Activated naive CD8-positive, alpha-beta T cell (primary cell): ENCODE data around the gene WDR62.
A peak's percentile ranks its signal among the peaks of the same experiment; 100 is the strongest.
"Not testable (repeated sequence)": the region's sequence is repeated elsewhere in the genome, so short reads cannot be mapped to it uniquely, and the experiment has no call there.

Source experiments
- H3K27ac Mint-ChIP-seq: one replicate; pipeline ENCODE4 v1.8.0; 2021; ENCODE audit warnings: mixed read lengths
- H3K27me3 Mint-ChIP-seq: one replicate; pipeline ENCODE4 v1.8.0; 2021; ENCODE audit warnings: mixed read lengths
- H3K36me3 Mint-ChIP-seq: one replicate; pipeline ENCODE4 v1.8.0; 2021; ENCODE audit warnings: mixed read lengths
- H3K4me1 Mint-ChIP-seq: one replicate; pipeline ENCODE4 v1.8.0; 2021; ENCODE audit warnings: low read depth, mixed read lengths
- H3K4me3 Mint-ChIP-seq: one replicate; pipeline ENCODE4 v1.8.0; 2021; ENCODE audit warnings: mild to moderate bottlenecking, mixed read lengths
- H3K9me3 Mint-ChIP-seq: one replicate; pipeline ENCODE4 v1.8.0; 2021; ENCODE audit warnings: low read depth, mixed read lengths

WDR62 gene

DNA sequence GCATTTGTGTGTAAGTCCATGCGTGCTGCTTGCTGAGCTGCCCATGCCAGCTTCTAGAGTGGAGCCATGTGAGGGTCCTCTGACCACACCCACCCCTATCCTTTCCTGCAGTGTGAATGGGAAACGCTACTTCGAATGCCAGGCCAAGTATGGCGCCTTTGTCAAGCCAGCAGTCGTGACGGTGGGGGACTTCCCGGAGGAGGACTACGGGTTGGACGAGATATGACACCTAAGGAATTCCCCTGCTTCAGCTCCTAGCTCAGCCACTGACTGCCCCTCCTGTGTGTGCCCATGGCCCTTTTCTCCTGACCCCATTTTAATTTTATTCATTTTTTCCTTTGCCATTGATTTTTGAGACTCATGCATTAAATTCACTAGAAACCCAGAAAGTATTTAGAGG is 70.9 kb downstream of the WDR62 start:
- Mint-ChIP-seq H3K27me3 (no peaks in the 10 kb centered on the region), H3K9me3 (no peaks in the 10 kb centered on the region), H3K4me1 (peaks cover 10% of the 10 kb centered on the region), H3K36me3 (peaks cover 2% of the 10 kb centered on the region), H3K4me3 (no peak overlapping the region), H3K27ac (peak overlapping the region; percentile 70)

- H3K27me3 Mint-ChIP-seq = no peaks in the 10 kb centered on the region
- no peaks in the 10 kb centered on the region for H3K9me3 Mint-ChIP-seq
- H3K36me3 Mint-ChIP-seq = no peaks in the 10 kb centered on the region
Measured at GRCh38 chr19:36128392-36128736, 73.7 kb downstream of the WDR62 start.

GRCh38 chr19:36131221-36131620 is 76.5 kb downstream of the WDR62 start:
- H3K27me3 Mint-ChIP-seq, H3K36me3 Mint-ChIP-seq, H3K4me3 Mint-ChIP-seq, H3K9me3 Mint-ChIP-seq, H3K27ac Mint-ChIP-seq: not testable (repeated sequence)
- H3K4me1 Mint-ChIP-seq = peaks cover 26% of the 10 kb centered on the region

More at GRCh38 chr19:36128392-36128736, 73.7 kb downstream of the WDR62 start:
- Mint-ChIP-seq H3K27ac (peak overlapping the region; percentile 100), H3K4me3 (peak overlapping the region; percentile 92), H3K4me1 (peaks cover 24% of the 10 kb centered on the region)

DNA sequence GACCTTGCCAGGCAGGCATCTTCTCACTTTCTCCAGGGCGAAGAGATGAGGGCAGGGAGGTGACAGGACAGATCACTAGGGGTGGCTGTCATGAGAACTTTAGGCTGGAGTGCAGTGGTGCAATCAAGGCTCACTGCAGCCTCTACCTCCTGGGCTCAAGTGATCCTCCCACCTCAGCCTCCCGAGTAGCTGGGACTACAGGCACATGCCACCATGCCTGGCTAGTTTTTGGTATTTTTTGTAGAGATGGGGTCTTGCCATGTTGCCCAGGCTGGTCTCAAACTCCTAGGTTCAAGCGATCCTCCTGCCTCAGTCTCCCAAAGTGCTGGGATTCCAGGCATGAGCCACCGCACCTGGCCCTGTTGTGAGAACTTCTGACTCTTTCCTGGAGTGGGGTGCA is 80.2 kb downstream of the WDR62 start:
- H3K4me3 Mint-ChIP-seq, H3K27ac Mint-ChIP-seq, H3K9me3 Mint-ChIP-seq, H3K36me3 Mint-ChIP-seq, H3K27me3 Mint-ChIP-seq: not testable (repeated sequence)
- H3K4me1 Mint-ChIP-seq = peaks cover 18% of the 10 kb centered on the region

- Mint-ChIP-seq H3K27me3 (no peaks in the 10 kb centered on the region), H3K9me3 (no peaks in the 10 kb centered on the region), H3K4me1 (peaks cover 22% of the 10 kb centered on the region), H3K36me3 (peaks cover 4% of the 10 kb centered on the region), H3K4me3 (no peak overlapping the region), H3K27ac (no peak overlapping the region)
Measured at GRCh38 chr19:36136964-36137686, 82.4 kb downstream of the WDR62 start.

DNA sequence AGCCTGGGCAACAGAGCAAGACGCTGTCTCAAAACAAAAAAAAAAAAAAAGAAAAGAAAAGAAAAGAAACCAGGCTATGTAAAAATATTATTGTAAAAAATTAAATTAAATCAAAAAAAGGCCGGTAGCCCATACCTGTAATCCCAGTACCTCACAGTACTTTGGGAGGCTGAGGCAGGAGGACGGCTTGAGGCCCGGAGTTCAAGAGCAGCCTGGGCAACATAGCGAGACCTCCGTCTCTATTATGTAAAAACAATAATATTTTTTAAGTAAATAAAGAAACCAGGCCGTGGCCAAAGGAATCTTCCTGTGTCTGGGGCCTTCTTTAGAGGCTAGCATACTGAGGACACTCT is 84.4 kb downstream of the WDR62 start:
- Mint-ChIP-seq H3K4me3 (peak overlapping the region; percentile 94), H3K4me1 (peaks cover 11% of the 10 kb centered on the region), H3K27me3 (no peaks in the 10 kb centered on the region), H3K27ac (peak overlapping the region; percentile 91), H3K36me3 (peaks cover 4% of the 10 kb centered on the region), H3K9me3 (no peaks in the 10 kb centered on the region)

DNA sequence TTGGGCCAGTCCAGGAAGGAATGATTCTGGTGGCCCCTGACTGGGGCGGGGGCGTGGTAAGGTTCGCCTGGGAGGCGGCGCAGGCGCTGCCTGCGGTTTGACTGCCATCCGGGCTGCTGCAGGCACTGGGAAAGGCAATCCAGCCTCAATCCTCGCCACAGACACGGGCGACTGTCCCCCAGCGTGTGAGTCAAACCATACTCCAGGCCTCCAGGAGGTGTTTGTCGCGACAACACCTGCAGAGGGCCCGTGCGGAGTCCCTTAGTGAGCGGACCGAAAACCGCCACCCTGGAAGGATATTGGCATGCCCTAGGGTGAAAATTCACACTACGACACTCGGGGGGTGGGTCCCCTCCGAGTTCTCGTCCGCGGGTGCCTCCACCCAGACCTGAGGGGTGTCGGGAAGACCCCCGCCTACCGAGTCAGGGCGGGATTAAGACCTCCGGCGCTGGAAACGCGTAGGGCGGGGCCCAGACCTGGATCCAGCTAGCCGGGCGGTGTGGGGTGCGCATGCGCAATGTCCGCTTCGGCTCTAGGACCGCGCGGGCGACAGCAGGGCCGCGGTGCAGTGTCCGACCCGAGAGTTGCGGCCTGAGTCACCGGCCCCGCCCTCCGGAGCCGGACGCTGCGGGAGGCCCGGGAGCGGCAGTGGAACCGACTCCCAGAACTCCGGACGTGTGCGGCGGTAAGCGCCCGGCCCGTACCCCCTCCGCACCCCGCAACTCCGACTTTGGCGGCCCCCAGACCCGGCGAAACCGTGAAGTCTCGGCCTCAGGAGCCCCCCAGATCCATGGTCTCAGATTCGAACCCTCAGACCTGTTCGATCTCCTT is 85.0 kb downstream of the WDR62 start, which contains the start of gene CAPNS1:
Gene CAPNS1, plus strand, starts transcription at position 594 of the 831 bp plus-strand sequence. CDS start 946 bp downstream, outside the sequence.
- Mint-ChIP-seq H3K36me3 (peaks cover 4% of the 10 kb centered on the region), H3K9me3 (no peaks in the 10 kb centered on the region), H3K27me3 (no peaks in the 10 kb centered on the region), H3K4me3 (peak within 1 kb of the TSS; percentile 94), H3K27ac (peak within 1 kb of the TSS; percentile 91), H3K4me1 (peaks cover 11% of the 10 kb centered on the region)

- Mint-ChIP-seq H3K4me3 (peak overlapping the region; percentile 94), H3K9me3 (no peaks in the 10 kb centered on the region), H3K36me3 (peaks cover 4% of the 10 kb centered on the region), H3K27ac (peak overlapping the region; percentile 91), H3K4me1 (peaks cover 11% of the 10 kb centered on the region), H3K27me3 (no peaks in the 10 kb centered on the region)
Measured at GRCh38 chr19:36140304-36141038, 85.8 kb downstream of the WDR62 start.

DNA sequence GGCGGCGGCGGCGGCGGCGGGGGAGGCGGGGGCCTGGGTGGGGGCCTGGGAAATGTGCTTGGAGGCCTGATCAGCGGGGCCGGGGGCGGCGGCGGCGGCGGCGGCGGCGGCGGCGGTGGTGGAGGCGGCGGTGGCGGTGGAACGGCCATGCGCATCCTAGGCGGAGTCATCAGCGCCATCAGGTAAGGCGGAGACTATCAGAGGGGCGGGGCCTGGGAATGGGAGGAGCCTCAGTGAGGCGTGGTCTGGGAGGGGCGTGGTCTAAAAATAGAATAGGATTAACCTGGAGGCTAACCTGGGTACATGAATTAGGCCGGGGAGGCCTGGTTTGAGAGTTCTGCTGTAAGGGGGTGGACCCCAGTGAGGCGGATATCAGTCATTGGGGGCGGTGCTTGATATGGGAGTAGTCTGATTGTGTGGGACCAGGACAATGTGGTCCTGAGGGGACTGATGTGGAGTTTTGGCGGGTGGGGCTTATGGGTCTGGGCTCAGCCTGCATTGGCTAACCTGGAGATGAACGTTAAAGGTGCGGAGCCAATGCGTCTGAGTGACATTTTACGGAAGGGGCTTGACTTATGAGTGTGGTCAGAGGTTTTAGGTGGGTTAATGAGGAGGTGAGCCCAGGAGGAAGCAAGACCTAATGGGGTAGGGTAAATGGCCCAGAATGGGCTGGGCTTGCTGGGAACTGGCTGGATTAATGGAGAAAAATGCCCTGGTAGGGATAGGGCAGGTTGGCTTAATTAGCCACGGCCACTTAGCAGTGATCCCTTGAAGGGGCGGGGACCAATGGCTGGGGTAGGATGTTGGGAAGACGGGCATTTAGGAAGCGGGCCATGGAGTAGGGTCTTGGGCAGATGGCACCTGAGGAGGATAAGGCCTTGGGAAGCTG is 86.6 kb downstream of the WDR62 start:
- H3K9me3 Mint-ChIP-seq = no peaks in the 10 kb centered on the region
- no peaks in the 10 kb centered on the region for H3K27me3 Mint-ChIP-seq
- peaks cover 11% of the 10 kb centered on the region for H3K4me1 Mint-ChIP-seq
- H3K4me3 Mint-ChIP-seq = peak overlapping the region; percentile 94
- peak overlapping the region; percentile 85 for H3K27ac Mint-ChIP-seq
- peaks cover 5% of the 10 kb centered on the region for H3K36me3 Mint-ChIP-seq

- Mint-ChIP-seq H3K4me3 (peak overlapping the region; percentile 94), H3K27ac (no peak overlapping the region), H3K36me3 (peaks cover 9% of the 10 kb centered on the region)
Measured at GRCh38 chr19:36142046-36142445, 87.3 kb downstream of the WDR62 start.

DNA sequence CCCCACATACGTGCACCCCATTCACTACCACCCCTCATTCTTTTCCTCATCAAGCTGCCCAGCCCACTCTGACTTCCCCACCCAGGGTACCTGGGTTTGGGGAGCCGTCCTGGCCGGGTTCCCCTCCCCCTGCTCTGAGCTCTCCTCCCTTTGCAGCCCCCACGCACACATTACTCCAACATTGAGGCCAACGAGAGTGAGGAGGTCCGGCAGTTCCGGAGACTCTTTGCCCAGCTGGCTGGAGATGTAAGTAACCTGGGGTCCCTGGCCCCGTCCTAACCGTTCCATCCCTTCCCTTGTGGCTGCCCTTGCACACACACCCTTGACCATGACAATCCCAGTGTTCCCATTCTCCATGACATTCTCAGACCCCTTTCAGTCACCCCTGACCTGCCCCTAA is 87.8 kb downstream of the WDR62 start:
- H3K4me1 Mint-ChIP-seq = peaks cover 14% of the 10 kb centered on the region
- H3K4me3 Mint-ChIP-seq = peak overlapping the region; percentile 53
- H3K9me3 Mint-ChIP-seq = no peaks in the 10 kb centered on the region
- no peaks in the 10 kb centered on the region for H3K27me3 Mint-ChIP-seq
- H3K27ac Mint-ChIP-seq = no peak overlapping the region
- peaks cover 11% of the 10 kb centered on the region for H3K36me3 Mint-ChIP-seq

More at GRCh38 chr19:36142046-36142445, 87.3 kb downstream of the WDR62 start:
- Mint-ChIP-seq H3K9me3 (no peaks in the 10 kb centered on the region), H3K27me3 (no peaks in the 10 kb centered on the region), H3K4me1 (peaks cover 12% of the 10 kb centered on the region)

DNA sequence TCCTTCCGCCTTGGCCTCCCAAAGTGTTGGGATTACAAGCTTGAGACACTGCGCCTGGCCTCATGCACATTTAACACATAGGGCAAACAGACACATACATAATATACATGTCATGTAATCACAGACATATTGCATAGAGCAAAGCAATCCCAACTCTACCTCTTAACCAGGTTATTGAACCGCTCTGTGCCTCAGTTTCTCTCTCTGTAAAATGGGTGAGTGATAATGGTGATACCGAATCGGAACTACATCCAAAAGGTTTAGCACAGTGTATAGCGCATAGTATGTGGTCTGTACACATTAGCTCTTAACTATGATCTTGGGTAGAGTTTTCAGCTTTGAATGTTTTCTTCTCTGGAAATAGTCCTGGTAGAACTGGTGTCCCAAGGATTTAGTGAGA is 89.9 kb downstream of the WDR62 start:
- H3K27ac Mint-ChIP-seq = no peak overlapping the region
- H3K36me3 Mint-ChIP-seq = peaks cover 14% of the 10 kb centered on the region
- H3K27me3 Mint-ChIP-seq = no peaks in the 10 kb centered on the region
- H3K4me3 Mint-ChIP-seq = no peak overlapping the region
- H3K9me3 Mint-ChIP-seq = no peaks in the 10 kb centered on the region
- H3K4me1 Mint-ChIP-seq = peaks cover 11% of the 10 kb centered on the region

DNA sequence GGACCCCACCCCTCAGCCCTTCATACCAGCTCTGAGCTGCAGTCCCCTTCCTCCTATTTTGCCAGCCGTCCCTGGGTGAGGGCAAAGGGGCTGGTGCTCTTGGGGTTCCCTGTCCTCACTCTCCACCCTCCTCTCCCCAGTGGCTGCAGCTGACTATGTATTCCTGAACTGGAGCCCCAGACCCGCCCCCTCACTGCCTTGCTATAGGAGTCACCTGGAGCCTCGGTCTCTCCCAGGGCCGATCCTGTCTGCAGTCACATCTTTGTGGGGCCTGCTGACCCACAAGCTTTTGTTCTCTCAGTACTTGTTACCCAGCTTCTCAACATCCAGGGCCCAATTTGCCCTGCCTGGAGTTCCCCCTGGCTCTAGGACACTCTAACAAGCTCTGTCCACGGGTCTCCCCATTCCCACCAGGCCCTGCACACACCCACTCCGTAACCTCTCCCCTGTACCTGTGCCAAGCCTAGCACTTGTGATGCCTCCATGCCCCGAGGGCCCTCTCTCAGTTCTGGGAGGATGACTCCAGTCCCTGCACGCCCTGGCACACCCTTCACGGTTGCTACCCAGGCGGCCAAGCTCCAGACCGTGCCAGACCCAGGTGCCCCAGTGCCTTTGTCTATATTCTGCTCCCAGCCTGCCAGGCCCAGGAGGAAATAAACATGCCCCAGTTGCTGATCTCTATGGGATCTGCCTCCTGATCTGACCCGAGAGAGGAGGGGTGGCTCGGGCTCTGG is 95.1 kb downstream of the WDR62 start:
- H3K27me3 Mint-ChIP-seq = no peaks in the 10 kb centered on the region
- H3K27ac Mint-ChIP-seq = no peak overlapping the region
- no peaks in the 10 kb centered on the region for H3K9me3 Mint-ChIP-seq
- H3K4me3 Mint-ChIP-seq = no peak overlapping the region
- peaks cover 10% of the 10 kb centered on the region for H3K36me3 Mint-ChIP-seq
- peaks cover 2% of the 10 kb centered on the region for H3K4me1 Mint-ChIP-seq

- Mint-ChIP-seq H3K27me3 (no peaks in the 10 kb centered on the region), H3K4me1 (peaks cover 2% of the 10 kb centered on the region), H3K9me3 (no peaks in the 10 kb centered on the region), H3K4me3 (no peak overlapping the region), H3K27ac (no peak overlapping the region), H3K36me3 (peaks cover 10% of the 10 kb centered on the region)
Measured at GRCh38 chr19:36150586-36150985, 95.9 kb downstream of the WDR62 start.
